ENCODE results near the gene STARD10.
A peak's percentile ranks its signal among the peaks of the same experiment; 100 is the strongest.
"Not testable (repeated sequence)": the region's sequence is repeated elsewhere in the genome, so short reads cannot be mapped to it uniquely, and the experiment has no call there.

STARD10 gene

GRCh38 chr11:72793425-72794367 lies at the start of gene STARD10:
Gene STARD10, minus strand, starts transcription at chr11:72794047. Its CDS starts 12,866 bp downstream, at chr11:72781181.
- DNase-seq: peak; percentile 95

GRCh38 chr11:72842653-72843330 lies 48.9 kb upstream of the STARD10 start:
- no peak for DNase-seq

- DNase-seq: no peak
Observed at GRCh38 chr11:72842126-72842525, 48.3 kb upstream of the STARD10 start.

GRCh38 chr11:72841397-72841796 lies 47.5 kb upstream of the STARD10 start:
- no peak for DNase-seq

GRCh38 chr11:72840780-72841179 lies 46.9 kb upstream of the STARD10 start:
- DNase-seq: no peak

- no peak for DNase-seq
Observed at GRCh38 chr11:72838691-72839305, 45.0 kb upstream of the STARD10 start.

- no peak for DNase-seq
Observed at GRCh38 chr11:72836111-72836510, 42.3 kb upstream of the STARD10 start.

GRCh38 chr11:72834905-72835304 lies 41.1 kb upstream of the STARD10 start:
- no peak for DNase-seq

- no peak for DNase-seq
Observed at GRCh38 chr11:72833811-72834493, 40.1 kb upstream of the STARD10 start.

- DNase-seq: no peak
Observed at GRCh38 chr11:72833083-72833733, 39.4 kb upstream of the STARD10 start.

- no peak for DNase-seq
Observed at GRCh38 chr11:72832301-72833082, 38.6 kb upstream of the STARD10 start.

GRCh38 chr11:72831521-72832300 lies 37.9 kb upstream of the STARD10 start:
- DNase-seq: peak; percentile 64

- no peak for DNase-seq
Observed at GRCh38 chr11:72829884-72830533, 36.2 kb upstream of the STARD10 start.

- no peak for DNase-seq
Observed at GRCh38 chr11:72829178-72829577, 35.3 kb upstream of the STARD10 start.

GRCh38 chr11:72828692-72829101 lies 34.9 kb upstream of the STARD10 start:
- DNase-seq: no peak

- DNase-seq: no peak
Observed at GRCh38 chr11:72828081-72828567, 34.3 kb upstream of the STARD10 start.

GRCh38 chr11:72827656-72828055 lies 33.8 kb upstream of the STARD10 start:
- DNase-seq: not testable (repeated sequence)

- DNase-seq: no peak
Observed at GRCh38 chr11:72826942-72827480, 33.2 kb upstream of the STARD10 start.

GRCh38 chr11:72826191-72826941 lies 32.5 kb upstream of the STARD10 start:
- DNase-seq: no peak
